Measurements from ENCODE around the gene EEF1AKMT1. TPM values are rescaled to one million over a fixed set of nuclear protein-coding genes. Genes with fewer than 3 reads are reported as not detected.

The EEF1AKMT1 gene
- total RNA-seq, 3 donors from 2014 or later, result 4.9 to 11.6 (median 5.1) TPM

GRCh38 chr13:20740021-20740420, 33.7 kb downstream of the EEF1AKMT1 start:
- intact Hi-C loops (cut with DNase I, micrococcal nuclease), result no loop called here

DNA sequence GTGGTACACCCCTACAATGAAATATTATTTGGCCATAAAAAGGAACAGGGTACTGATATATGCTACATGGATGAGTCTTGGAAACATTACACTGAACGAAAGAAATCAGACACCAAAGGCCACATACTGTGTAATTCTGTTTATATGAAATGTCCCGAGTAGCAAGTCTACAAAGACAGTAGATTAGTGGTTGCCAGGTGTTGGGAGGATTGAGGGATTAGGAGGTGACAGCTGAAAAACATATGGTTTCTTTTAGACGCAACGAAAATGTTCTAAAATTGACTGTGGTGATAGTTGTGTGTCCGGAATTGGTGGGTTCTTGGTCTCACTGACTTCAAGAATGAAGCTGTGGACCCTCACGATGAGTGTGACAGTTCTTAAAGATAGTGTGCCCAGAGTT, 35.1 kb downstream of the EEF1AKMT1 start:
- H3K4me1 ChIP-seq (ENCODE audit: low read depth), result no peaks in the 10 kb centered on the region
- DNase-seq (no peak), ATAC-seq (no peak)
- no peak for TF ChIP-seq CTCF (IDR thresholded peaks at IDR 0.05)
- H3K36me3 ChIP-seq (ENCODE audit: low read depth), result no peaks in the 10 kb centered on the region
- intact Hi-C loops (cut with DNase I, micrococcal nuclease), result no loop called here
- no peak overlapping the region for H3K4me3 ChIP-seq
- H3K9me3 ChIP-seq, result no peaks in the 10 kb centered on the region

More at GRCh38 chr13:20740021-20740420, 33.7 kb downstream of the EEF1AKMT1 start:
- Histone ChIP-seq H3K9me3 (no peaks in the 10 kb centered on the region), H3K4me3 (no peak overlapping the region), H3K4me1 (ENCODE audit: low read depth) (no peaks in the 10 kb centered on the region), H3K36me3 (ENCODE audit: low read depth) (no peaks in the 10 kb centered on the region)
- DNase-seq, result no peak
- no peak for ATAC-seq
- no peak for TF ChIP-seq CTCF (IDR thresholded peaks at IDR 0.05)

- Histone ChIP-seq H3K4me3 (no peak overlapping the region), H3K9me3 (no peaks in the 10 kb centered on the region), H3K36me3 (ENCODE audit: low read depth) (no peaks in the 10 kb centered on the region), H3K4me1 (ENCODE audit: low read depth) (no peaks in the 10 kb centered on the region)
- intact Hi-C loops (cut with DNase I, micrococcal nuclease), result no loop called here
- TF ChIP-seq CTCF (IDR thresholded peaks at IDR 0.05), result no peak
- DNase-seq (no peak), ATAC-seq (no peak)
Measured at GRCh38 chr13:20729633-20730585, 43.9 kb downstream of the EEF1AKMT1 start.

GRCh38 chr13:20728579-20729311, 45.0 kb downstream of the EEF1AKMT1 start:
- Histone ChIP-seq H3K36me3 (ENCODE audit: low read depth) (no peaks in the 10 kb centered on the region), H3K9me3 (no peaks in the 10 kb centered on the region), H3K4me3 (no peak overlapping the region), H3K4me1 (ENCODE audit: low read depth) (no peaks in the 10 kb centered on the region)
- no peak for TF ChIP-seq CTCF (IDR thresholded peaks at IDR 0.05)
- ATAC-seq (no peak), DNase-seq (no peak)
- intact Hi-C loops (cut with DNase I, micrococcal nuclease), result no loop called here

DNA sequence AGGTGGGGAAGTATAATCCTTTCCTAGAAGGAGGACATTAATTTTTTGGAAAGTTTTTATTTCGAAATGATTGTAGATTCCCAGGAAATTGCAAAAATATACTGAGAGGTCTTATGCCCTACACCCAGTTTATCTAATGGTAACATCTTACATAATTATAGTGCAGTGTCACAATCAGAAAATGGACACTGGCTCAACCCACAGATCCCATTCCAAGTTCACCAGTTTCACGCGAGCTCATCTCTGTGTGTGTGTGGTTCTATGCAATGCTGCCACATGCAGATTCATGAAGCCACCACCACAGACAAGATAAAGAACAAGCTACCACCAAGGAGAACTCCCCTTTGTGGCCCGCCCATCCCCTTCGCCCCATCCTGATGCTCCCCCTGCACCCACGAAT, 45.9 kb downstream of the EEF1AKMT1 start:
- intact Hi-C loops (cut with DNase I, micrococcal nuclease), result no loop called here
- H3K4me1 ChIP-seq (ENCODE audit: low read depth), result no peaks in the 10 kb centered on the region
- no peaks in the 10 kb centered on the region for H3K9me3 ChIP-seq
- no peak for DNase-seq
- ATAC-seq, result no peak
- no peaks in the 10 kb centered on the region for H3K36me3 ChIP-seq (ENCODE audit: low read depth)
- H3K4me3 ChIP-seq, result no peak overlapping the region
- no peak for TF ChIP-seq CTCF (IDR thresholded peaks at IDR 0.05)
